ENCODE measurements around the gene ACTR3C.
"Not testable (repeated sequence)": the region's sequence is repeated elsewhere in the genome, so short reads cannot be mapped to it uniquely, and the experiment has no call there.

GRCh38 chr7:150295027-150295426 is 28.3 kb downstream of the ACTR3C start:
- not testable (repeated sequence) for TF ChIP-seq ISL1 (CRISPR knock-in tag; IDR thresholded peaks at IDR 0.05); CREB5 (CRISPR knock-in tag; IDR thresholded peaks at IDR 0.05; ENCODE audit: low read depth); POU6F1 (CRISPR knock-in tag; IDR thresholded peaks at IDR 0.05; ENCODE audit: borderline replicate concordance, low read depth); CSRNP3 (CRISPR knock-in tag; IDR thresholded peaks at IDR 0.05); BACH2 (CRISPR knock-in tag; IDR thresholded peaks at IDR 0.05; ENCODE audit: borderline replicate concordance); ZFP30 (CRISPR knock-in tag; IDR thresholded peaks at IDR 0.05); ZNF70 (CRISPR knock-in tag; IDR thresholded peaks at IDR 0.05); CSDC2 (CRISPR knock-in tag; IDR thresholded peaks at IDR 0.05); PATZ1 (CRISPR knock-in tag; IDR thresholded peaks at IDR 0.05; ENCODE audit: borderline replicate concordance); ZC3H10 (CRISPR knock-in tag; IDR thresholded peaks at IDR 0.05); ZNF8 (CRISPR knock-in tag; IDR thresholded peaks at IDR 0.05); TCF4 (CRISPR knock-in tag; IDR thresholded peaks at IDR 0.05; ENCODE audit: borderline replicate concordance); RARB (CRISPR knock-in tag; IDR thresholded peaks at IDR 0.05)
